Inferior parietal cortex (tissue), 1 donor: Measurements from ENCODE around the gene PHC2.

Source experiments
- DNase-seq: peaks from one replicate; pipeline ENCODE4 v3.0.0-alpha.2; 2016; ENCODE audit errors: extremely low spot score

The PHC2 gene

GRCh38 chr1:33420870-33421775, 9.8 kb downstream of the PHC2 start:
- DNase-seq = no peak

GRCh38 chr1:33418811-33419210, 12.1 kb downstream of the PHC2 start:
- DNase-seq = no peak

GRCh38 chr1:33414879-33415278, 16.0 kb downstream of the PHC2 start:
- no peak for DNase-seq

GRCh38 chr1:33410091-33410701, 20.7 kb downstream of the PHC2 start:
- no peak for DNase-seq

- DNase-seq = no peak
Measured at GRCh38 chr1:33408093-33408436, 22.8 kb downstream of the PHC2 start.

GRCh38 chr1:33407352-33408092, 23.4 kb downstream of the PHC2 start:
- DNase-seq = no peak

- DNase-seq = no peak
Measured at GRCh38 chr1:33402206-33402605, 28.7 kb downstream of the PHC2 start.

- DNase-seq = no peak
Measured at GRCh38 chr1:33401471-33401870, 29.4 kb downstream of the PHC2 start.

- no peak for DNase-seq
Measured at GRCh38 chr1:33400153-33400911, 30.6 kb downstream of the PHC2 start.

- no peak for DNase-seq
Measured at GRCh38 chr1:33399375-33399774, 31.5 kb downstream of the PHC2 start.

- DNase-seq = no peak
Measured at GRCh38 chr1:33397994-33398393, 32.9 kb downstream of the PHC2 start.

GRCh38 chr1:33397125-33397506, 33.8 kb downstream of the PHC2 start:
- DNase-seq = no peak

GRCh38 chr1:33396188-33397124, 34.4 kb downstream of the PHC2 start:
- DNase-seq = no peak

GRCh38 chr1:33394770-33395169, 36.1 kb downstream of the PHC2 start:
- DNase-seq = no peak

GRCh38 chr1:33393991-33394390, 36.9 kb downstream of the PHC2 start:
- DNase-seq = no peak

- no peak for DNase-seq
Measured at GRCh38 chr1:33393524-33393923, 37.4 kb downstream of the PHC2 start.

- peak; percentile 55 for DNase-seq
Measured at GRCh38 chr1:33392639-33393038, 38.3 kb downstream of the PHC2 start.

GRCh38 chr1:33392206-33392605, 38.7 kb downstream of the PHC2 start:
- DNase-seq = no peak

GRCh38 chr1:33391343-33392078, 39.4 kb downstream of the PHC2 start:
- DNase-seq = no peak

- no peak for DNase-seq
Measured at GRCh38 chr1:33390542-33390941, 40.4 kb downstream of the PHC2 start.
